GM12874 (cell line): ENCODE measurements around the gene LYPD6B.

Experiments used
- CTCF ChIP-seq: IDR thresholded peaks from 2 replicates; pipeline ENCODE4 v1.5.1; 2011; ENCODE audit warnings: low read depth, mild to moderate bottlenecking, control low read depth, low read length, moderate library complexity; ENCODE audit not compliant: insufficient read depth

LYPD6B gene

GRCh38 chr2:149164296-149164695 lies 125.8 kb downstream of the LYPD6B start:
- no peak for TF ChIP-seq CTCF

GRCh38 chr2:149164827-149165226 lies 126.3 kb downstream of the LYPD6B start:
- TF ChIP-seq CTCF = no peak

- TF ChIP-seq CTCF = no peak
These were observed 128.7 kb downstream of the LYPD6B start for GRCh38 chr2:149167001-149167780.

- TF ChIP-seq CTCF = no peak
These were observed 129.4 kb downstream of the LYPD6B start for GRCh38 chr2:149167941-149168340.

GRCh38 chr2:149169656-149170055 lies 131.2 kb downstream of the LYPD6B start:
- no peak for TF ChIP-seq CTCF

- TF ChIP-seq CTCF = no peak
These were observed 131.7 kb downstream of the LYPD6B start for GRCh38 chr2:149170156-149170555.

- no peak for TF ChIP-seq CTCF
These were observed 132.4 kb downstream of the LYPD6B start for GRCh38 chr2:149170911-149171310.
